ENCODE measurements around the gene DIP2A.

The DIP2A gene

GRCh38 chr21:46411236-46411635, 47.5 kb upstream of the DIP2A start:
- Histone ChIP-seq H3K9me2 (replicated peaks; ENCODE audit: control insufficient read depth, low read length) (no peaks in the 10 kb centered on the region), H3K4me1 (ENCODE audit: control insufficient read depth, low read length) (no peaks in the 10 kb centered on the region), H3K27me3 (ENCODE audit: control insufficient read depth, low read length) (no peaks in the 10 kb centered on the region), H3K36me3 (ENCODE audit: control insufficient read depth, low read length) (peaks cover 42% of the 10 kb centered on the region), H3K4me2 (ENCODE audit: low read length) (no peak overlapping the region), H3K27ac (ENCODE audit: low read depth, low read length) (no peak overlapping the region), H3K4me3 (ENCODE audit: low read length) (no peak overlapping the region), H3K9me3 (ENCODE audit: control insufficient read depth, insufficient read depth, low read length) (no peaks in the 10 kb centered on the region), H3K79me2 (ENCODE audit: control insufficient read depth, low read length) (no peaks in the 10 kb centered on the region), H3F3A (ENCODE audit: control insufficient read depth, insufficient read depth) (peaks cover 2% of the 10 kb centered on the region; the same call in 1 of the 2 replicates), H4K20me1 (ENCODE audit: control insufficient read depth, insufficient read depth, low read depth, low read length) (0 out of 2 replicates have a peak, but pooled peaks cover 4% of the 10 kb centered on the region)
- no peak for TF ChIP-seq EZH2phosphoT487 (IDR thresholded peaks at IDR 0.05; ENCODE audit: borderline replicate concordance, low read length)
- TF ChIP-seq CTCF (IDR thresholded peaks at IDR 0.05; ENCODE audit: low read depth, low read length, poor library complexity, severe bottlenecking), result no peak

GRCh38 chr21:46411691-46412090, 47.0 kb upstream of the DIP2A start:
- Histone ChIP-seq H3K4me2 (ENCODE audit: low read length) (no peak overlapping the region), H3K9me3 (ENCODE audit: control insufficient read depth, insufficient read depth, low read length) (no peaks in the 10 kb centered on the region), H3F3A (ENCODE audit: control insufficient read depth, insufficient read depth) (no peaks in the 10 kb centered on the region), H3K27ac (ENCODE audit: low read depth, low read length) (no peak overlapping the region), H3K79me2 (ENCODE audit: control insufficient read depth, low read length) (no peaks in the 10 kb centered on the region), H3K4me3 (ENCODE audit: low read length) (no peak overlapping the region), H3K27me3 (ENCODE audit: control insufficient read depth, low read length) (no peaks in the 10 kb centered on the region), H3K36me3 (ENCODE audit: control insufficient read depth, low read length) (peaks cover 44% of the 10 kb centered on the region), H3K4me1 (ENCODE audit: control insufficient read depth, low read length) (no peaks in the 10 kb centered on the region), H4K20me1 (ENCODE audit: control insufficient read depth, insufficient read depth, low read depth, low read length) (0 out of 2 replicates have a peak, but pooled peaks cover 4% of the 10 kb centered on the region), H3K9me2 (replicated peaks; ENCODE audit: control insufficient read depth, low read length) (no peaks in the 10 kb centered on the region)
- no peak for TF ChIP-seq EZH2phosphoT487 (IDR thresholded peaks at IDR 0.05; ENCODE audit: borderline replicate concordance, low read length)
- TF ChIP-seq CTCF (IDR thresholded peaks at IDR 0.05; ENCODE audit: low read depth, low read length, poor library complexity, severe bottlenecking), result no peak

GRCh38 chr21:46412521-46413364, 45.9 kb upstream of the DIP2A start:
- Histone ChIP-seq H4K20me1 (ENCODE audit: control insufficient read depth, insufficient read depth, low read depth, low read length) (0 out of 2 replicates have a peak, but pooled peaks cover 4% of the 10 kb centered on the region), H3K27me3 (ENCODE audit: control insufficient read depth, low read length) (no peaks in the 10 kb centered on the region), H3K36me3 (ENCODE audit: control insufficient read depth, low read length) (peaks cover 43% of the 10 kb centered on the region), H3K4me1 (ENCODE audit: control insufficient read depth, low read length) (no peaks in the 10 kb centered on the region), H3K27ac (ENCODE audit: low read depth, low read length) (no peak overlapping the region), H3K4me3 (ENCODE audit: low read length) (no peak overlapping the region), H3K9me2 (replicated peaks; ENCODE audit: control insufficient read depth, low read length) (no peaks in the 10 kb centered on the region), H3K79me2 (ENCODE audit: control insufficient read depth, low read length) (no peaks in the 10 kb centered on the region), H3K4me2 (ENCODE audit: low read length) (no peak overlapping the region), H3K9me3 (ENCODE audit: control insufficient read depth, insufficient read depth, low read length) (no peaks in the 10 kb centered on the region), H3F3A (ENCODE audit: control insufficient read depth, insufficient read depth) (no peaks in the 10 kb centered on the region)
- TF ChIP-seq EZH2phosphoT487 (IDR thresholded peaks at IDR 0.05; ENCODE audit: borderline replicate concordance, low read length) (no peak), CTCF (IDR thresholded peaks at IDR 0.05; ENCODE audit: low read depth, low read length, poor library complexity, severe bottlenecking) (no peak)
